Vagina (tissue), 2 donors: ENCODE data around the gene KRT25.

Experiments
- CTCF ChIP-seq, 3 experiments: fragments of 450-650 bp in 2 of 3; fragments of 200-600 bp in 1 of 3; sonication (generic) in 1 of 3; IDR thresholded peaks; one replicate each; pipeline ENCODE4 v1.5.1; 2017 to 2019; ENCODE audit warnings: antibody characterized with exemption in 3 of 3, mild to moderate bottlenecking in 2 of 3, moderate library complexity in 2 of 3
- POLR2A ChIP-seq, 2 donors: fragments of 450-650 bp; IDR thresholded peaks; one replicate each; pipeline ENCODE4 v1.6.1; 2017; ENCODE audit warnings: antibody characterized with exemption in 2 of 2, mild to moderate bottlenecking in 2 of 2, moderate library complexity in 2 of 2
- POLR2AphosphoS5 ChIP-seq, 2 donors: sonication (generic); formaldehyde crosslinking; IDR thresholded peaks; one replicate each; pipeline ENCODE4 v1.9.0; 2017; ENCODE audit warnings: antibody characterized with exemption in 2 of 2, mild to moderate bottlenecking in 2 of 2, low read depth in 1 of 2; ENCODE audit not compliant: insufficient read depth in 1 of 2

GRCh38 chr17:40718930-40719329 is 36.2 kb downstream of the KRT25 start:
- TF ChIP-seq POLR2A (IDR thresholded peaks at IDR 0.05) (no peak), POLR2AphosphoS5 (IDR thresholded peaks at IDR 0.05; ENCODE audit: insufficient read depth in 1 of 2, low read depth in 1 of 2) (no peak), CTCF (IDR thresholded peaks at IDR 0.05) (no peak)
